Ishikawa (cell line): ENCODE results near the gene GJE1.

Source experiments
- CEBPB ChIP-seq: IDR thresholded peaks from 2 replicates; pipeline ENCODE4 v1.6.1; 2012
- CREB1 ChIP-seq: IDR thresholded peaks from 2 replicates; pipeline ENCODE4 v1.6.1; 2012; ENCODE audit warnings: low read depth
- EGR1 ChIP-seq: IDR thresholded peaks from 2 replicates; pipeline ENCODE4 v1.6.1; 2012
- EP300 ChIP-seq: IDR thresholded peaks from 2 replicates; pipeline ENCODE4 v1.6.1; 2012; ENCODE audit warnings: borderline replicate concordance
- FOXM1 ChIP-seq: IDR thresholded peaks from 2 replicates; pipeline ENCODE4 v1.6.1; 2012; ENCODE audit warnings: low read depth, borderline replicate concordance
- NFIC ChIP-seq: IDR thresholded peaks from 2 replicates; pipeline ENCODE4 v1.6.1; 2012
- RAD21 ChIP-seq: IDR thresholded peaks from 2 replicates; pipeline ENCODE4 v1.6.1; 2012; ENCODE audit warnings: low read depth
- TAF1 ChIP-seq: IDR thresholded peaks from 2 replicates; pipeline ENCODE4 v1.6.1; 2012; ENCODE audit warnings: low read depth, mild to moderate bottlenecking
- TCF12 ChIP-seq: IDR thresholded peaks from 2 replicates; pipeline ENCODE4 v1.6.1; 2012; ENCODE audit warnings: low read depth
- TEAD4 ChIP-seq: IDR thresholded peaks from 2 replicates; pipeline ENCODE4 v1.6.1; 2012
- YY1 ChIP-seq: IDR thresholded peaks from 2 replicates; pipeline ENCODE4 v1.6.1; 2012; ENCODE audit warnings: low read depth
- ZBTB7A ChIP-seq: IDR thresholded peaks from 2 replicates; pipeline ENCODE4 v1.6.1; 2012; ENCODE audit warnings: low read depth
- TF ChIP-seq, protein P1 (sequence below): IDR thresholded peaks from 2 replicates; pipeline ENCODE4 v1.6.1; 2012
- TF ChIP-seq, protein P2 (sequence below): IDR thresholded peaks from 2 replicates; pipeline ENCODE4 v1.6.1; 2012; ENCODE audit warnings: low read depth, mild to moderate bottlenecking
- TF ChIP-seq, protein P3 (sequence below): IDR thresholded peaks from 2 replicates; pipeline ENCODE4 v1.6.1; 2012

GJE1 gene

DNA sequence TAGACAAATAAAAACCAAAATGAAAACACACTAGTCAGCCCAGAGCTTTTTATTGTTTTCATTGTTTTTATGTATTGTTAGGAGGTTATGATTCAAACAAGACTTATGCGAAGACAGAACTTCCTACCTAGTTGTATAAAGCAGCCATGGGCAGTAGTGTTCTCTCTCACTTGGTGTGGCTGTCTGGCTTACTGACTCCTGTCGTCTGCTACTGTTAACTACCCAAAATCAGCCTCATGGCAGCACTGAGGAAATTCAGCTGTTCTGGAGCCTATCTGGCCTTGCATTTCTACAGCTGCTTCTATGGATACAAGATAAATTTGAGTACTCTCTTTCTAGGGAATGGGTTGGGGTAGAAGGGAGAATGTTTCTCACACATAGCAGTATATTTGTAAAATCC, 34.8 kb downstream of the GJE1 start:
- no peak for TF ChIP-seq RAD21
- TF ChIP-seq EP300, result no peak

- TF ChIP-seq CREB1, result no peak
Measured at GRCh38 chr6:142171351-142171750, 38.6 kb downstream of the GJE1 start.

- TF ChIP-seq NFIC (no peak), ZBTB7A (no peak), EGR1 (no peak), RAD21 (no peak), TEAD4 (no peak), CREB1 (no peak), FOXM1 (no peak), TCF12 (no peak), YY1 (no peak)
- TF ChIP-seq, protein P1, sequence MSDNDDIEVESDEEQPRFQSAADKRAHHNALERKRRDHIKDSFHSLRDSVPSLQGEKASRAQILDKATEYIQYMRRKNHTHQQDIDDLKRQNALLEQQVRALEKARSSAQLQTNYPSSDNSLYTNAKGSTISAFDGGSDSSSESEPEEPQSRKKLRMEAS, result no peak
- TF ChIP-seq, protein P2, sequence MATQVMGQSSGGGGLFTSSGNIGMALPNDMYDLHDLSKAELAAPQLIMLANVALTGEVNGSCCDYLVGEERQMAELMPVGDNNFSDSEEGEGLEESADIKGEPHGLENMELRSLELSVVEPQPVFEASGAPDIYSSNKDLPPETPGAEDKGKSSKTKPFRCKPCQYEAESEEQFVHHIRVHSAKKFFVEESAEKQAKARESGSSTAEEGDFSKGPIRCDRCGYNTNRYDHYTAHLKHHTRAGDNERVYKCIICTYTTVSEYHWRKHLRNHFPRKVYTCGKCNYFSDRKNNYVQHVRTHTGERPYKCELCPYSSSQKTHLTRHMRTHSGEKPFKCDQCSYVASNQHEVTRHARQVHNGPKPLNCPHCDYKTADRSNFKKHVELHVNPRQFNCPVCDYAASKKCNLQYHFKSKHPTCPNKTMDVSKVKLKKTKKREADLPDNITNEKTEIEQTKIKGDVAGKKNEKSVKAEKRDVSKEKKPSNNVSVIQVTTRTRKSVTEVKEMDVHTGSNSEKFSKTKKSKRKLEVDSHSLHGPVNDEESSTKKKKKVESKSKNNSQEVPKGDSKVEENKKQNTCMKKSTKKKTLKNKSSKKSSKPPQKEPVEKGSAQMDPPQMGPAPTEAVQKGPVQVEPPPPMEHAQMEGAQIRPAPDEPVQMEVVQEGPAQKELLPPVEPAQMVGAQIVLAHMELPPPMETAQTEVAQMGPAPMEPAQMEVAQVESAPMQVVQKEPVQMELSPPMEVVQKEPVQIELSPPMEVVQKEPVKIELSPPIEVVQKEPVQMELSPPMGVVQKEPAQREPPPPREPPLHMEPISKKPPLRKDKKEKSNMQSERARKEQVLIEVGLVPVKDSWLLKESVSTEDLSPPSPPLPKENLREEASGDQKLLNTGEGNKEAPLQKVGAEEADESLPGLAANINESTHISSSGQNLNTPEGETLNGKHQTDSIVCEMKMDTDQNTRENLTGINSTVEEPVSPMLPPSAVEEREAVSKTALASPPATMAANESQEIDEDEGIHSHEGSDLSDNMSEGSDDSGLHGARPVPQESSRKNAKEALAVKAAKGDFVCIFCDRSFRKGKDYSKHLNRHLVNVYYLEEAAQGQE, result no peak
Measured at GRCh38 chr6:142172758-142173157, 40.0 kb downstream of the GJE1 start.

DNA sequence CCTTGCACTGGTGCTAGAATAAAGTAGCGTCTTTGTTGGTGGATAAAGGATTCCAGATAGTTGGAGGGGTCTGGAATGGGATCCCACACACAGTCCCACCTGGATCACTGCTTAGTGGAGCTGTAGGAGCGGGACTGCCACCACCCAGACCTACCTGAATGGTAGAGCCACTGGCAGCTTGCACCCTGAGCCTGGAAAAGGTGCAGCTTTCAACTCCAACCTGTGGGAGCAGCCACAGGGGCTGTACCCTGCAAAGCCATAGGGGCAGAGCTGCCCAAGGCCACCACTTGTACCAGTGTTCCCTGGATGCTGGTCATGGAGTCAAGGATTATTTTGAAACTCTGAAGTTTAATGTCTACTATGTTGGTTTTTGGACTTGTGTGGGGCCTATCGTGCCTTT, 41.3 kb downstream of the GJE1 start:
- TF ChIP-seq FOXM1 (no peak), CEBPB (no peak), EP300 (no peak), RAD21 (no peak), NFIC (no peak), YY1 (no peak), TAF1 (no peak)
- TF ChIP-seq, protein P1, result no peak
- TF ChIP-seq, protein P3, sequence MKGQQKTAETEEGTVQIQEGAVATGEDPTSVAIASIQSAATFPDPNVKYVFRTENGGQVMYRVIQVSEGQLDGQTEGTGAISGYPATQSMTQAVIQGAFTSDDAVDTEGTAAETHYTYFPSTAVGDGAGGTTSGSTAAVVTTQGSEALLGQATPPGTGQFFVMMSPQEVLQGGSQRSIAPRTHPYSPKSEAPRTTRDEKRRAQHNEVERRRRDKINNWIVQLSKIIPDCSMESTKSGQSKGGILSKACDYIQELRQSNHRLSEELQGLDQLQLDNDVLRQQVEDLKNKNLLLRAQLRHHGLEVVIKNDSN, result no peak

DNA sequence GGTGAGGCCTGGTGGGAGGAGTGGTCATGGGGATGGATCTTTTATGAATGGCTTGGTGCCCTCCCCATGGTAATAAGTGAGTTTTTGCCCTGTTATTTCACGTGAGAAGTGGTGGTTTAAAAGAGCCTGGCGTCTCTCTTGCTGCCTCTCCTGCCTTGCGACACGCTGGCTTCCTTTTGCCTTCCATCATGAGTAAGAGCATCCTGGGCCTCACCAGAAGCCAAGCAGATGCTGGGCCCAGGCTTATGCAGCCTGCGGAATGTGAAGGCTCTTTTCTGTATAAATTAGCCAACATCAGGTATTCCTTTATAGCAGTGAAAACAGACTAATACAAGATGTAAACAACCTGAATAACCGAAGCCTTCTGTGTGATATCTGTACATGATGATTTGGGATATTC, 42.0 kb downstream of the GJE1 start:
- TF ChIP-seq TEAD4, result no peak
- TF ChIP-seq CREB1, result no peak
- no peak for TF ChIP-seq FOXM1
- TF ChIP-seq CEBPB, result no peak
- no peak for TF ChIP-seq NFIC
- no peak for TF ChIP-seq EGR1
- no peak for TF ChIP-seq ZBTB7A
- no peak for TF ChIP-seq TAF1
- TF ChIP-seq, protein P3, result no peak
- TF ChIP-seq, protein P1, result no peak
- TF ChIP-seq TCF12, result no peak
- TF ChIP-seq RAD21, result no peak
- TF ChIP-seq, protein P2, result no peak
- no peak for TF ChIP-seq YY1
- TF ChIP-seq EP300, result no peak

- no peak for TF ChIP-seq TAF1
- TF ChIP-seq TCF12, result no peak
- TF ChIP-seq EGR1, result no peak
- TF ChIP-seq CREB1, result no peak
- no peak for TF ChIP-seq EP300
Measured at GRCh38 chr6:142178129-142178528, 45.4 kb downstream of the GJE1 start.

- TF ChIP-seq, protein P3, result no peak
- no peak for TF ChIP-seq ZBTB7A
- TF ChIP-seq, protein P2, result no peak
- TF ChIP-seq TAF1, result no peak
- TF ChIP-seq CREB1, result no peak
- TF ChIP-seq EP300, result no peak
Measured at GRCh38 chr6:142182004-142182403, 49.3 kb downstream of the GJE1 start.
